Brain microvascular endothelial cell (primary cell): ENCODE measurements around the gene TMED7.

Experiments
- DNase-seq: peaks from one replicate; pipeline ENCODE4 v3.0.0-alpha.2; 2020
- H3K27ac ChIP-seq: fragments of 250-450 bp; sonication (Bioruptor Pico); 2 replicates; pipeline ENCODE4 v1.5.1; 2020; ENCODE audit warnings: mild to moderate bottlenecking, moderate library complexity
- H3K27me3 ChIP-seq: fragments of 250-450 bp; sonication (Bioruptor Pico); replicated peaks from 2 replicates; pipeline ENCODE4 v1.5.1; 2020; ENCODE audit warnings: mild to moderate bottlenecking
- H3K36me3 ChIP-seq: fragments of 250-450 bp; sonication (Bioruptor Pico); replicated peaks from 2 replicates; pipeline ENCODE4 v1.5.1; 2020; ENCODE audit warnings: mild to moderate bottlenecking
- H3K4me3 ChIP-seq: 2 replicates; pipeline ENCODE4 v1.5.1; 2011; ENCODE audit warnings: low read depth, mild to moderate bottlenecking, control low read depth, low read length, moderate library complexity
- in situ Hi-C: cut with HindIII; loops from 2 replicates; pipeline ENCODE4 v1.10.0; 2017; ENCODE audit warnings: low sequenced_read_pairs, low pct_ligation_motif_present
- TF ChIP-seq, protein P1 (sequence below): IDR thresholded peaks from 2 replicates; pipeline ENCODE4 v1.5.1; 2011; ENCODE audit warnings: low read depth, mild to moderate bottlenecking, moderate library complexity, low read length, control low read depth, inconsistent platforms; ENCODE audit errors: missing control alignments

The TMED7 gene

DNA sequence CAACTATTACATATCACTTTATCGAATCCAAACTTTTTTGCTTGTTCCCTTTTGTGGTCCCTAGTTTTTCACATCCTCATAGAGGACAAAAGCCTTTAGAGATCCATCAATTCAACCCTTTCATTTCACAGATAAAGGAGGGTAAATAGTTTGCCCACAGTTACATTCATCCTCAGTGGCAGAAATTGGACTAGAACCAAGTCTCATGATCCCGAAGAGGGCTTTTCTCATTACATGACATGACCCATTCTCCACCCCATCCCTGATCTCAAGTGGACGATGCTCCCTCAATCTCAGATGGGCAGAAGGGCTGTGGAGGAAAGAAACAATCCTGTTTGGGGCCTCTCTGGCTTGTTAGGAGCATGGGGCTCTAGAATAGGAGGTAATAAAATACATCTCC lies 46.6 kb downstream of the TMED7 start:
- Histone ChIP-seq H3K36me3 (peaks cover 3% of the 10 kb centered on the region), H3K4me3 (no peak overlapping the region), H3K27ac (peak overlapping the region; percentile 30), H3K27me3 (no peaks in the 10 kb centered on the region)
- TF ChIP-seq, protein P1, sequence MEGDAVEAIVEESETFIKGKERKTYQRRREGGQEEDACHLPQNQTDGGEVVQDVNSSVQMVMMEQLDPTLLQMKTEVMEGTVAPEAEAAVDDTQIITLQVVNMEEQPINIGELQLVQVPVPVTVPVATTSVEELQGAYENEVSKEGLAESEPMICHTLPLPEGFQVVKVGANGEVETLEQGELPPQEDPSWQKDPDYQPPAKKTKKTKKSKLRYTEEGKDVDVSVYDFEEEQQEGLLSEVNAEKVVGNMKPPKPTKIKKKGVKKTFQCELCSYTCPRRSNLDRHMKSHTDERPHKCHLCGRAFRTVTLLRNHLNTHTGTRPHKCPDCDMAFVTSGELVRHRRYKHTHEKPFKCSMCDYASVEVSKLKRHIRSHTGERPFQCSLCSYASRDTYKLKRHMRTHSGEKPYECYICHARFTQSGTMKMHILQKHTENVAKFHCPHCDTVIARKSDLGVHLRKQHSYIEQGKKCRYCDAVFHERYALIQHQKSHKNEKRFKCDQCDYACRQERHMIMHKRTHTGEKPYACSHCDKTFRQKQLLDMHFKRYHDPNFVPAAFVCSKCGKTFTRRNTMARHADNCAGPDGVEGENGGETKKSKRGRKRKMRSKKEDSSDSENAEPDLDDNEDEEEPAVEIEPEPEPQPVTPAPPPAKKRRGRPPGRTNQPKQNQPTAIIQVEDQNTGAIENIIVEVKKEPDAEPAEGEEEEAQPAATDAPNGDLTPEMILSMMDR = no peak
- in situ Hi-C loops = no loop called here
- no peak for DNase-seq

DNA sequence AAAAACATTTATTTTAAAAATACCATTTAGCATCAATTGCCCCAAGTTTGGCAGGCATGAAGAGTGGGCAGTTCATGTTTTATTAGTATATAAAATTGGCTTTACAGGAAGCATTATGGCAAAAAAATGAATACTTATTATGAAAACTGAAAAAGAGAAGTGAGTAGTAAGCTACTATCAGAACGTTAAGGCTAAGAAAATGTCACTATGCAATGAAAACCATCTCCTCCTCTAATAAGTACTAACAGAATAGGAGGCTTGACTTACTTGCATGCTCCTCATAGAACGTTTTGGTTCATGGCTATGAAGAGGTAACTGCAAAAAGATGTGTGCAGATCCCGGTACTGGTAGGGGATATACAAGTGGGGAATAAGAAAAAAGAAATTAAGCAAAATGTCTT lies 47.2 kb downstream of the TMED7 start:
- H3K36me3 ChIP-seq = peaks cover 3% of the 10 kb centered on the region
- H3K4me3 ChIP-seq = no peak overlapping the region
- TF ChIP-seq, protein P1 = no peak
- no peaks in the 10 kb centered on the region for H3K27me3 ChIP-seq
- in situ Hi-C loops = no loop called here
- H3K27ac ChIP-seq = no peak overlapping the region
- no peak for DNase-seq

- DNase-seq = no peak
- no peak overlapping the region for H3K4me3 ChIP-seq
- H3K27ac ChIP-seq = no peak overlapping the region
- TF ChIP-seq, protein P1 = no peak
- no peaks in the 10 kb centered on the region for H3K27me3 ChIP-seq
- in situ Hi-C loops = no loop called here
- H3K36me3 ChIP-seq = peaks cover 3% of the 10 kb centered on the region
Observed at GRCh38 chr5:115577741-115578140, 48.1 kb downstream of the TMED7 start.

GRCh38 chr5:115577329-115577728 lies 48.5 kb downstream of the TMED7 start:
- no peak overlapping the region for H3K4me3 ChIP-seq
- no peak for DNase-seq
- TF ChIP-seq, protein P1 = no peak
- H3K27ac ChIP-seq = no peak overlapping the region
- no peaks in the 10 kb centered on the region for H3K27me3 ChIP-seq
- in situ Hi-C loops = no loop called here
- peaks cover 3% of the 10 kb centered on the region for H3K36me3 ChIP-seq

- peak; percentile 83 for DNase-seq
- TF ChIP-seq, protein P1 = no peak
- Histone ChIP-seq H3K36me3 (no peaks in the 10 kb centered on the region), H3K4me3 (no peak overlapping the region), H3K27me3 (no peaks in the 10 kb centered on the region), H3K27ac (peak overlapping the region; percentile 65)
- in situ Hi-C loops = no loop called here
Observed at GRCh38 chr5:115575167-115576070, 50.4 kb downstream of the TMED7 start.

DNA sequence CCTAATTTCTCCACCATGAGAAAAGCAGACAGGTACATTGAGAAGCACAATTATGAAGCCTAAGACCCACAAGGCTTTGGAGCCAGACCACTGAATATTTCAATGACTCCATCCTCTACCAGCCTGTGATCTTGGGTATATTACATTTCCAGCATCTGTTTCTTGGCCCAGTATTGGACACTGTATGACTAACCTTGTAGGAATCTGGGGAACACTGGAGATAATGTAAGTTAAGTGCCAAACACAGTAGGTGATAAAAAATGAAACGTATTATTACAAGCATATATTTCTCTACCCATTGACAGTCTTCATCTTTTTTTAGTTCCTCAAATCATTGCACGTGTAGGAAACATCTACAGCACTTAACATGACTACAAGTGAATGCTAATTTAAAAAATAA lies 52.7 kb downstream of the TMED7 start:
- Histone ChIP-seq H3K27ac (no peak overlapping the region), H3K4me3 (no peak overlapping the region), H3K27me3 (no peaks in the 10 kb centered on the region), H3K36me3 (no peaks in the 10 kb centered on the region)
- peak; percentile 55 for DNase-seq
- in situ Hi-C loops = no loop called here
- TF ChIP-seq, protein P1 = no peak
